ENCODE measurements around the gene RALB.
A peak's percentile ranks its signal among the peaks of the same experiment; 100 is the strongest.
"Not testable (repeated sequence)": the region's sequence is repeated elsewhere in the genome, so short reads cannot be mapped to it uniquely, and the experiment has no call there.

Gene RALB

GRCh38 chr2:120244656-120245519 is 7.8 kb upstream of the RALB start:
- no peak for DNase-seq

- no peak for DNase-seq
These were observed 6.9 kb upstream of the RALB start for GRCh38 chr2:120245520-120246332.

GRCh38 chr2:120246546-120247300 is 5.9 kb upstream of the RALB start:
- no peak for DNase-seq

- DNase-seq, result no peak
These were observed 4.8 kb upstream of the RALB start for GRCh38 chr2:120247851-120248250.

GRCh38 chr2:120250640-120251039 is 2.0 kb upstream of the RALB start:
- no peak for DNase-seq

GRCh38 chr2:120251078-120251477 is 1.6 kb upstream of the RALB start:
- no peak for DNase-seq

- no peak for DNase-seq
These were observed 800 bp upstream of the RALB start for GRCh38 chr2:120251880-120252224.

GRCh38 chr2:120253021-120253882 is 600 bp downstream of the RALB start:
- DNase-seq, result peak; percentile 75

GRCh38 chr2:120254178-120254577 is 1.5 kb downstream of the RALB start:
- no peak for DNase-seq

GRCh38 chr2:120255071-120255470 is 2.4 kb downstream of the RALB start:
- DNase-seq, result no peak

- no peak for DNase-seq
These were observed 3.5 kb downstream of the RALB start for GRCh38 chr2:120255986-120256650.

- DNase-seq, result no peak
These were observed 4.0 kb downstream of the RALB start for GRCh38 chr2:120256651-120257000.

GRCh38 chr2:120257522-120257921 is 4.9 kb downstream of the RALB start:
- DNase-seq, result no peak

- no peak for DNase-seq
These were observed 5.5 kb downstream of the RALB start for GRCh38 chr2:120258196-120258595.

- DNase-seq, result not testable (repeated sequence)
These were observed 7.3 kb downstream of the RALB start for GRCh38 chr2:120259939-120260338.

- DNase-seq, result no peak
These were observed 8.1 kb downstream of the RALB start for GRCh38 chr2:120260736-120261135.

- DNase-seq, result no peak
These were observed 8.8 kb downstream of the RALB start for GRCh38 chr2:120261387-120262006.

- no peak for DNase-seq
These were observed 9.5 kb downstream of the RALB start for GRCh38 chr2:120262150-120262549.

GRCh38 chr2:120262761-120263428 is 10.2 kb downstream of the RALB start:
- DNase-seq, result no peak

- no peak for DNase-seq
These were observed 12.4 kb downstream of the RALB start for GRCh38 chr2:120265006-120265405.

GRCh38 chr2:120267348-120267747 is 14.7 kb downstream of the RALB start:
- no peak for DNase-seq

Data from T1000 (cell line).